ENCODE data around the gene FBXW7.

Gene FBXW7

DNA sequence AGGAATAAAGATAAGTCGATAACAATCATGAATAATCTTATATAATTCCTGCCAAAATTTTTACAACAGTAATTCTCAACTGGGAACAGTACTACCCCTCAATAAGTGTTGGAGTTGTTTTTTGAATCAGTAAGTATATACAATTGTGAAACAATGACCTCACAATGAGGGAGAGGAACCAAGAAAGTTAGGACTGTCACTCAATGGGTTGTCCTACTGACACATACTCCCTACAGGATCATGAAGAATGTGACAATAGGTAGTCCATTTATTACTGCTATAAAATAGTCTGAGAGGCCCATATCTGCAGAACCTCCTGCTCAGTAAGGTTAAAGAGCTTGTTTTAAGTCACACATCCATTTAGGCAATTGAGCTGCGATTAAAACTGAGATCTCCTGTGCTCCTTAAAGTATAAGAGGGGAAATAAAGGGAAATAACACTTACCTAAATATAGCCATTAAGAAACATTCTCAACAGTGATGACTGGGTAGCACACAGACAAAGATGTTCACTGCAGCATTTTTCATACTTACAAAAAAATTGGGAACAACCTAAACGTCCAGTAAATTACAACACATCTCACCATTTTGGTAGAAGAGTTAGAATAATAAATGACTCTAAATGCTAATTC, 26.2 kb downstream of the FBXW7 start:
- DNase-seq, result no peak

DNA sequence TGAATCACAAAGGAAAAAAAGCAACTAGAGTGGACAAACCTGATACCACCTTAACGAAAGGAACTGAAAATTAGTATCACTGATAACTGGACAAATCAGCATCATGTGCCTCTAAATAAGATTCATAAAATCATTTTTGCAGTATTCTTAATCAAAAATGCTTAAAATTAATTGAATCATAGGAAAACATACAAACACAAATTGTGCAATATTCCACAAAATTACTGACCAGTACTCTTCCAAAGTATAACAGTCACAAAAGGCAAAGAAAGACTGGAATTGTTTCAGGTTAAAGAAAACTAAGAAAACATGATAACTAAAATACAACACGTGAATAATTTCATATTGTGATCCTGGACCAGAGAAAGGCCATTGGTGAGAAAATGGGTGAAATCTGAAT, 27.1 kb downstream of the FBXW7 start:
- no peak for DNase-seq

- DNase-seq, result peak; percentile 27
Observed at GRCh38 chr4:152508386-152508785, 27.5 kb downstream of the FBXW7 start.

- DNase-seq, result no peak
Observed at GRCh38 chr4:152503653-152504290, 32.1 kb downstream of the FBXW7 start.

DNA sequence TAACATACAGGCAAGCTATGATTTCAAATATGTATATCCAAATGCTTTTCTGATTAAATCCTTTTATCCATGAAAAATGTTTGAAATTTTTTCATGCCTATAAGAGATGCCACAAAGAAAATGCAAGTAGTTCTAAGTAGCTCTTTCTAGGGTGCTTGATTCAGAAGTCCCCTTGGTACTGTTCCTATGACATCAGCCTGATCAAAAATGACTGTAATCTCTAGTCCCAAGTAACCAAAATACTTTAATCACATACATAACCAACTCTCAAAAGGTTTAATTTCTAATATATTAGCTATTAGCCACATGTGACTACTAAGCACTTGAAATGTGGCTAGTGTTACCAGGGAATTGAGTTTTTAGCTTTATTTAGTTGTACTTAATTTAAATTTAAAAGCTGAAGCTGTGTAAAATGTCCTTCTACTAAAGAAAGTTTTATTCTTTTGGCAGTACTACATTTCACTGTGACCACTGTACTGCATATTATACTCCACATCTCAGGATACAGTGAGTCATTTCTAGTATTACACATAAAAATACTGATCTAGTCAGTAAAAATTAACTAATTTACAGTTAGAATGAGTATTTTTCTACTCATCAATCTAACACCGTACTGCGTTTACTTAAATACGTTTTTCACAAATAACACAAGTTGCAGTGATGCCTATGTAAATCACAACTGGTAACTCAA, 33.9 kb downstream of the FBXW7 start:
- DNase-seq, result no peak

DNA sequence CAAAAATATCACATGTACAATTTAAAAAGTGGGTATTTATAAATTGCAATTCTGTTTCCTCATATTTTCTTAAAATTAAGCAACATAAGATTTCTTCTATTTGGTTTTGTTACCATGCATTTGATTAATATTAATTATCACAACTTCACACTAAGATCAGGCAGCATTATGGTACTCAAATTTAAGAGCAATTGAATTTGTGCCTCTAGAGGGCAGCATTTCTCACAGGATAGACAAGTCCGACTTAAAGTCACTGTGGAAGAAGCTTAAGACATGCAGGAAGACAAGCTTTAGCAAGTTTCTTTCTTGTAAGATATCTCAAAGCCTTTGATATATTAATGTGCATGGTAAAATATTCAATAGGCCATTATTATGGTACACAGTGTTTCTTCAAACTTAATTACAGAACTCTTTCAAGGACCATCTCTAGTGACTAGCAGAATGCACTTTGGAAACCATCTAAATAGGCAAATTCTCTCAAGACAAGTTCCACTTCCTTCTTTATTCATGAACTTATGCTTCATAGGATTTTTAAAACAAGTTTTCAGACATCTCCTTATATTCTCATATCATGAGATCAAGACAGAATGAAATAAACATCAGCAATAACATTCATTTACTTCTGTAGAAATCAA, 35.0 kb downstream of the FBXW7 start:
- DNase-seq, result peak; percentile 47

DNA sequence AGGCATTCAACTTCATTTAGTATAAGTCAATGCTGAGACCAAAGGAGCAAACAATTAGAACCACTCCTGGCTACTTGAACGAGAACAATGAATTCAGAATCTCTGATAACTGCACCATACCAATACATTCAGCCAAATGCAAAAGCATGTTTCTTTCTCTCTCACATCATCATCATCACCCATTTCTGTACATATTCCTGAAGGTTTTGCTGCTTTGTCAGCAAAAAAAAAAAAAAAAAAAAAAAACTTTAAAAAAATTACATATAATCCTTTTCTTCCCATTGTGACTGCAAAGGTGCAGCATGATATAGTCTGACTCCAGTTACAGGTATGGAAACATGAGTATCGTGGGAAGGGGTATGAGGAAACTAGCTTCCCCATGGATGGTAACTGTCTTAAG, 35.6 kb downstream of the FBXW7 start:
- DNase-seq, result no peak

- DNase-seq, result no peak
Observed at GRCh38 chr4:152499344-152499743, 36.5 kb downstream of the FBXW7 start.

GRCh38 chr4:152494020-152494419, 41.9 kb downstream of the FBXW7 start:
- no peak for DNase-seq

- DNase-seq, result no peak
Observed at GRCh38 chr4:152488246-152488645, 47.6 kb downstream of the FBXW7 start.

DNA sequence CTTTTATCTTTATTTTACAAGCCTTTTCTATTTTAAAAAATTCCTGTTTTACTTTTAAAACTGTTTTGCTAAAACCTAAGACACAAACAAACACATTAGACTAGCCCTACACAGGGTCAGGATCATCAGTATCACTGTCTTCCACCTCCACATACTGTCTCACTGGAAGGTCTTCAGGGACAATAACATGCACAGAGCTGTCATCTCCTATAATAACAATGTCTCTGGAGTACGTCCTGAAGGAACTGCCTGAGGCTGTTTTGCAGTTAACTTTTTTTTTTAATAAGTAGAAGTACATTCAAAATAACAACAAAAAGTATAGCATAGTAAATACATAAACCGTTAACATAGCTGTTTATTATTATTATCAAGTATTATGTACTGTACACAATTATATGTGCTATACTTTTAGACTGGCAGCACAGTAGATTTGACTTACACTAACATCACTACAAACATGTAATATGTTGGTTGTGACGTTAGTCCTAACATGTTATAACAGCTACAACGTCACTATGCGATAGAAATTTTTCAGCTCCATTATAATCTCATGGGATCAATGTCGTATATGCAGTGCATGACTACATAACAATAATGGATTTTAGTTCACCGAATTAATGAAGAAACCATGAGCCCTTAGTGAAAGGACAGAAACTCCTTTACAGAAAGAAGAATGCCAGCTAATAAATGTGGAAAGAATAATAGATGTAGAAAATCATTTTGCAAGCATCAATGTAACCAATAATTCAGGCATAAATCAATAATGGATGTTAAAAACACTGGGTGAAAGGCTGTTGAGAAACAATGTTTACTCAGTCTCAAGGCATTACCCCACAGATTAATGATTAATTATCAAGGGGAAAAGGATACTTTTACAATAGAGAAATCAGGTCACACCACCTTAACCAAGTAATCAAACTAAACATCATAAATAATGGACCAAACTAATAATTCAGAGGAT, 49.2 kb downstream of the FBXW7 start:
- DNase-seq, result no peak

- peak; percentile 53 for DNase-seq
Observed at GRCh38 chr4:152485726-152486276, 50.1 kb downstream of the FBXW7 start.

DNA sequence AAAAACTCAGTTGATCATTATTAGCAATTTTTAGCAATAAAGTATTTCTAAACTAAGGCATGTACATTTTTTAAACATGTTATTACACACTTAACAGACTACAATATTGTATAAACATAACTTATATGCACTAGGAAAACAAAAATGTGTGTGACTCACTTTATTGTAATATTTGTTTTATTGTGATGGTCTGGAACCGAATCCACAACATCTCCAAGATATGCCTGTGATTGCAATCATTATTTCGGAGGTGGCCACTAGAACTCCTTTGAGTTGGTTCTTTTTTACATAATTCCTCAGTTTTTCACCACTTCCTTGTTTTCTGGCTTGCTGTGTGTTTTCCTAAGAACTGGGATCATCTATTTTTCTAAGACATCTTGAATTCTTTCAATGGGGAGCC, 53.7 kb downstream of the FBXW7 start:
- DNase-seq, result no peak

GRCh38 chr4:152480901-152481300, 55.0 kb downstream of the FBXW7 start:
- DNase-seq, result no peak

- DNase-seq, result no peak
Observed at GRCh38 chr4:152480326-152480725, 55.6 kb downstream of the FBXW7 start.

GRCh38 chr4:152479428-152480026, 56.4 kb downstream of the FBXW7 start:
- DNase-seq, result no peak

GRCh38 chr4:152478461-152479237, 57.2 kb downstream of the FBXW7 start:
- DNase-seq, result no peak

GRCh38 chr4:152476796-152477195, 59.1 kb downstream of the FBXW7 start:
- no peak for DNase-seq

- DNase-seq, result no peak
Observed at GRCh38 chr4:152471251-152471792, 64.6 kb downstream of the FBXW7 start.

DNA sequence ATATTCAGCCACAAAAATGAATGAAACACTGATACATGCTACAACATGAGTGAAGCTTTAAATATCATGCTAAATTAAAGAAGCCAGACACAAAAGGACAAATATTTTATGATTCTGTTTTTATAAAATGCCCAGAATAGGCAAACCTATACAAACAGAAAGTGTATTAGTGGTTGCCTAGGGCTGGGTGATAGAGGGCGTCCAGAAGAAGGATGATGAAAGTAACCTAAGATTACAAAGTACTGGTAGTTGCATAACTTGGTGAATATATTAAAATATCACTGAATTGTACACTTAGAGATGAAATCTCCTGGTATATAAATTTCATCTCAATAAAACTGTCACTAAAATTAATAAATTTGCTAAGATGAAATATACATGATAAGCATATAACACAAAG, 67.5 kb downstream of the FBXW7 start:
- DNase-seq, result no peak

DNA sequence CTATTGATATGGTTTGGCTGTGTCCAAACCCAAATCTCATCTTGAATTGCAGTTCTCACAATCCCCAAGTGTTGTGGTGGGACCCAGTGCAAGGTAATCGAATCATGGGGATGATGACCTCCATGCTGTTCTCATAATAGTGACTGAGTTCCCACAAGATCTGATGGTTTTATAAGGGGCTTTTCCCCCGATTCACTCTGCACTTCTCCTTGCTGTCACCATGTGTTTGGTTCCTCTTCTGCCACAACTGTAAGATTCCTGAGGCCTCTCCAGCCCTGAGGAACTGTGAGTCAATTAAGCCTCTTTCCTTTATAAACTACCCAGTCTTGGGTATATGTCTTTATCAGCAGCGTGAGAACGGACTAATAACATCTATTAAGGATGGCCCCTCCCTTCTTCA, 68.8 kb downstream of the FBXW7 start:
- DNase-seq, result no peak

Measured in NCI-H2029 (cell line).